Iris pigment epithelial cell (primary cell): ENCODE results near the gene MRPL43.
"Not testable (repeated sequence)": the region's sequence is repeated elsewhere in the genome, so short reads cannot be mapped to it uniquely, and the experiment has no call there.

Experiments
- DNase-seq: peaks from one replicate; pipeline ENCODE4 v3.0.0-alpha.2; 2011; ENCODE audit warnings: low read depth

Gene MRPL43

GRCh38 chr10:100986952-100987684, at the start of gene MRPL43, which contains the start of gene TWNK:
MRPL43 (minus strand) TSS chr10:100987497; CDS start chr10:100987443, 54 bp downstream.
TWNK (plus strand) TSS chr10:100987543; CDS start chr10:100988211, 668 bp downstream.
- peak; percentile 80 for DNase-seq

DNA sequence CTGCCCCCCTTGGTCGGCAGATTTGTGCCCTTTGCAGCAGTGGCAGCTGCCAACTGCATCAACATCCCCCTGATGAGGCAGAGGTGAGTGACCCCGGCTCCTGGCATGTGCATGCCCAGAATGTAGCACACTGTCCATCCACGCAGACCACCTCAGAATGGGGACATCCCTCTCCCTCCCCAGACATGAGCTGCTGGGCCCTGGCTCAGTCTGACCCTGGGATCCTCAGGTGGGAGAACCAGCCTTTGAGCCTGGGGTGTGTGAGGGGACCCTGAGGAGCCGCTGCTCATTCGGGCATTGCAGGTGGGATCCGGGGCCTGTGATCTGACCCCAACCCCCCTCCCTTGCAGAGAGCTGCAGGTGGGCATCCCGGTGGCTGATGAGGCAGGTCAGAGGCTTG, 49.4 kb upstream of the MRPL43 start:
- DNase-seq, result no peak

DNA sequence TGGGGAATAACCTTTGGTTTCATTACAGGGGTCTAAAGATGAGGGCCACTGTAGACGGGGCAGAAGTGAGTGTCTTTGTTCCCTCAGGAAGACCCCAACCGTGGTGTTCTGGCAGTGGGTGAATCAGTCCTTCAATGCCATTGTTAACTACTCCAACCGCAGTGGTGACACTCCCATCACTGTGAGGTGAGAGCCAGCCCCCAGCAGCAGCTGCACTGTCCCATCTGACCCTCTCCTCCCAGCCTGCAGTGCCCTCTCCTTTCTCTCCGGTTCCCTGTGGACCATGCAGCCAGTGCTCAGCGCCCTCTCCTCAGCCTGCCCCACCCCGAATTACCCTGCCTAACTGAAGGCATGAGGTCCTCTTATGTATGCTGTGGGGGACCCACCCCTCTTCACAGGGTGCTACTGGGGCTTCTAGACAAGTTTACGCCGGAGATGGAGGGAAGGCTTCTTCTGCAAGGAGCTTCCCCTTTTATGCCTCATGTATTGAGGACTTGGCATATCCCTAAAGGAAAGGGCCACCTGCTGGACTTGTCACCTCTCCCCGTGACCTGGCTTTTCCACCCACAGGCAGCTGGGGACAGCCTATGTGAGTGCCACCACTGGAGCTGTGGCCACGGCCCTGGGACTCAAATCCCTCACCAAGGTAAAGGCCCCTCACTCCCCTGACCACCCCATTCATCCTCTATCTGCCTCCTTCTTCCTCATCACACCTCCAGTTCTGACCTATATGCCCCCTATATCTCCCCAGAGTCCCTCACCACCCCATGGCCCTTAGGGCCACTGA, 48.8 kb upstream of the MRPL43 start:
- DNase-seq, result no peak

GRCh38 chr10:101035314-101035713, 48.0 kb upstream of the MRPL43 start:
- no peak for DNase-seq

DNA sequence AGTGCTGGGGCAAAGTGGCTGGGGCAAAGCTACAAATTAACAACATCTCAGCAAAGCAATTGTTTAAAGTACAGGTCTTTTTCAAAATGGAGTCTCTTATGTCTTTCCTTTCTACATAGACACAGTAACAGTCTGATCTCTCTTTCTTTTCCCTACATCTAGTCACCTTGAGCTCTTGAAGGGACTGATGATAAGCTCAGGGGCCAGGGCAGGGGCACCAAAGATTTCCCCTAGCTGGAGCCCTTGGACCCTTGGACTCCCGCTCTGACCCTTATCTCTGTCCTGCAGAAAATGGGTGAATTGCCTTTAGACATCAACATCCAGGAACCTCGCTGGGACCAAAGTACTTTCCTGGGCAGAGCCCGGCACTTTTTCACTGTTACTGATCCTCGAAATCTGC, 47.1 kb upstream of the MRPL43 start:
- DNase-seq, result not testable (repeated sequence)

- DNase-seq, result no peak
Observed at GRCh38 chr10:101033276-101033675, 46.0 kb upstream of the MRPL43 start.

- DNase-seq, result peak; percentile 89
Observed at GRCh38 chr10:101032637-101033224, 45.4 kb upstream of the MRPL43 start.

- DNase-seq, result peak; percentile 67
Observed at GRCh38 chr10:101031796-101032636, 44.7 kb upstream of the MRPL43 start.

DNA sequence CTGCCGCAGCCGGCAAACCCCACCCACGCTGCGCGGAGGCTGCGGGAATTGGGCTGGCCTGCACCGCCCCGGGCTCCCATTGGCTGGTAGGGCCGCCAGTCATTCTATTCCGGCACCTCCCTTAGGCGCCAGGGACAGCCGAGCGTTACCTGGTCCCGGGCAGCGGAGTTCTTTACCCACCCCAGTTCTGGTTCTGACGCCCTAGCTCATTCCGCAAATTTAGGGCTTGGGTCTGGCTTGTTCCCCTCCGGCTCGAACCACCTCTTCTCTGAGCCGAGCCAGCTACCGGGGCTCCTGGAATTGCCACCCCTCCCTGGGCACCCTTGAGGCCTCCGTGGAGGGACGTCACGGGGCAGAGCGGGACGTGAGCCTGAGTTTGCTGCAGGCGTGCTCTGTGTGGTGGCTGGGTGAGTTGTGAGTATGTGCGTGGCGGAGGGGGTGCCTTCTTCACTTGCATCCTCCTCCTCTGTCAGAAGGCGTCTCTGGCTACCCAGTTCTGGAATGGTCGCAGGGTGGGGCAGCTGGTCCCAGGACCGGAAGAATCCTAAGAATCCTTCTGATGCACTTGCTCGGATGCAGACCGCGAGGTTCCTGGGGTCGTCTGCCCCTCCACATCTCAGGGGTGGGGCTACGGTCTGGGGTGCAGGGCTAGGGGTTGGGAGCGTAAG, 44.0 kb upstream of the MRPL43 start, which contains the start of the genes PDZD7 and SFXN3:
Gene PDZD7 (minus strand): TSS at position 2 of the 668 bp plus-strand sequence. CDS start 910 bp downstream, outside the sequence.
Gene SFXN3 (plus strand): TSS at position 107 of the 668 bp plus-strand sequence. CDS start 3,461 bp downstream, outside the sequence.
- DNase-seq, result peak; percentile 94

- peak; percentile 26 for DNase-seq
Observed at GRCh38 chr10:101030496-101031127, 43.3 kb upstream of the MRPL43 start.

- DNase-seq, result no peak
Observed at GRCh38 chr10:101029520-101030295, 42.4 kb upstream of the MRPL43 start.

DNA sequence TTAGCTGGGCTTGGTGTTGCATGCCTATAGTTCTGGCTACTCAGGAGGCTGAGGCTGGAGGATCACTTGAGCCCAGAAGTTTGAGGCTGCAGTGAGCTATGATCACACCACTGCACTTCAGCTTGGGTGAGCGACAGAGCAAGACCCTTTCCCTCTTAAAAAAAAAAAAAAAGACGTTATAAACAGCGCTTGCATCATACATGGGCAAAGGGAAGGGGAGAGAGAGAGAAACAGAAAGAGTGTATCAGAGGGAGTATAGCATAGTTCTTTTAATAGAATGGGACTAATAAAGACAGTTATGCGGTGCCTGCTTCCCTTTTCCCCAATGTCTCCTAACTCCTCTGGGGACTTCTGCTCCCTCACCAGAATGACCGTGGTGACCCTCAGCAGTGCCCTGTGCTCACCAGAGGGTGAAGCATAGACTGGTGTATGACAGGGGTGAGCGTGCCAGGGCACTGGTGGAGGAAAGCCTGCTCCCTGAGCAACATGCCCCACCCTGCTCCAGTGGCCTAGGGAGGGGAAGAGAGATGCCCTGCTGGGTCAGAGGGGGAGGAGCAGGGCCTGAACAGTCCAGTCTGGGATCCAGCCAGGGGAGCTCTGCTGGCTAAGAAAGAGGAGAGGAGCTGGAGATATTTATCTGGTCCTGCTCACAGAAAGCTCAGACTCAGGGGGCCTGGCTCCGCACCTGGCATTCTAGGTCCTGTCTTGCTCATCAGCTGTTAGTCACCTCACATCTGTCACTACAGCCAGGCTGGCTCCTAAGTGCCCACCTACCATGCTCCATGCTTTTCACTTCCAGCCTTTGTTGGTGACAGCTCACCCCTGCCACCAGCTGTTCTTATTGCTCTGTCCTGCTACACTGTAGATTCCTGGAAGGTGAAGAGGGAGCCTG, 41.4 kb upstream of the MRPL43 start:
- DNase-seq, result no peak

DNA sequence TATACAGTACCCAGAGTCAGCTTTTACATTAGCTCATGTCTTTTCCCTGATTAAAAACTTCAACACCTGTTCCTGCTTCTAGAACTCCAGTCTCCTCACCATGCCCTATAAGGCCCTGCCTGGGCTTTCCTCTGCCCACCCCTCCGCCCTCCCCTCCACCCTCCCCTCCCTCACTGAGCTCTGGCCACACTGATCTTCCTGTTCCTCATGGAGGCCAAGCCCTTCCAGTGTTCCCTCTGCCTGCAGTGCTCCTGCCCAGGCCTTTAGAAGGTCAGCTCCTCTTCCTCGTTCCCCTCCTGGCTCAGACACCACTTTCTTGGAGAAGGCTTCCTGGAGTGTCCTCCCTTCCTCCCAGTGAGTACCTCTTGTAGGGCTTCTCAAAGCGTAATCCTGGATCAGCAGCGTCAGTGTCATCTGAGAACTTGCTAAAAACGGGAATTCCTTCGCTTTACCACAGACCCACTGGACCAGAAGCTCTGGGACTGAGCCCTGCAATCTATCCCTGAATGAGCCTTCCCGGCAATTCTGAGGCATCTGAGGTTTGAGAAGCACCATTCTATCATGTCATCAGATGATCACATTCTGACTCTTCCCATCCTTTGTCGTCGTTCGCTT, 39.9 kb upstream of the MRPL43 start:
- no peak for DNase-seq

DNA sequence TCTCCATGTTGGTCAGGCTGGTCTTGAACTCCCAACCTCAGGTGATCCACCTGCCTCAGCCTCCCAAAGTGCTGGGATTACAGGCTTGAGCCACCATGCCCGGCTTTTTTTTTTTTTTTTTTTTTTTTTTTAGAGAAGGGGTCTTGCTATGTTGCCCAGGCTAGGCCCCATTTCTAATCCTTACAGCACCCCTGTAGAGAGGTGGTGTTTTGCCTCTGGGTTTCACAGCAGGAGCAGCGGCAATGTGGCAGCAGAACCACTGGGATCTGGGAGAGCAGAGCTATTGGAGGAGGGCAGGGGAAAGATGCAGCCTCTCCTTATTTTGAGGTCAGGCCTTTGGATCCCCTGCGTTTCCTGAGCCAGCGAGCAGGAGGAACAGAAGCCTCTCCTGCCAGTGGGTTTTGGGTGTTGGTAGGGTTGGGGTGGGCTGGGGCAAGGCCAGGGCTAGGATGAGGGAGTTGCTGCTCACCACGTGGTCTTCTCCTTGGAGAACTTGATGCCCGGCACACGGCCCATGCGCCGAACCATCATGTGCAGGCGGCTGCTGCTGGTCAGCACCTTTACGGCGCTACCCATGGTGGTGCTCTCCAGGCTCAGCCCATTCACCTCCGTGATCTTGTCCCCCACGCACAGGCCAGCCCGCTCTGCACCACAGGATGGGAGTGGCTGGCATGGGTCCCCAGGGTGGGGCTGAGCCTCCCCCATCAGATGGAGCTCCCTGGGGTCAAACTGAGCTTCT, 35.8 kb upstream of the MRPL43 start:
- DNase-seq, result no peak

- no peak for DNase-seq
Observed at GRCh38 chr10:101021692-101022251, 34.5 kb upstream of the MRPL43 start.

GRCh38 chr10:101021239-101021638, 33.9 kb upstream of the MRPL43 start:
- no peak for DNase-seq

DNA sequence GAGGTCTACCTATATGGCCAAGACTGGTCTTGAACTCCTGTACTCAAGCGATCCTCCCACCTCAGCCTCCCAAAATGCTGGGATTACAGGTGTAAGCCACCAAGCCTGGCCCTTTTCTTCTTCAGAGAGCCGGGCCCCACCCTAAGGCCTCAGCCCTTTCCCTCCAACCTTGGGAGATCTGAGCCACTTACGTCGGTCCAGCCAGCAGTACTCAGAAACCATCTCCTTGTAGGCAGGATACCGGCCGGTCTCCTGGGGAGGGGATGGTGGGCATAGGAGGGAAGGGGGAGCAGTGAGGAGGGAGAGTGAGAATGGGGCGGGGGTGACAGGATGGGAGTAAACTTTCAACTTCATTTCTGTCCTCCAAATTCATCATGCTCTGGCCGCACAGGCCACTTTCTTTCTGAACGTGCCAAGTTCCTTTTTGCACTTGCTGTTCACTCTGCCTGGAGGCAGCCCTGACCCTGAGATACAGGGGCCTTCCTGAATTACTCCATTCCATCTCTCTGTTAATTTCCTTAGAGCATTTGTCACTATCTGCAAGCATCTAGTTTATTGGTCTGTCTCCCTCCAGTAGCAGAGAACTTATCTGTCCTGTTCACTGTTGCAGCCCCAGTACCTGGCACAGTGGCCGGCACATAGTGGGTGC, 33.3 kb upstream of the MRPL43 start:
- no peak for DNase-seq
